GM23248 (cell line): ENCODE results near the gene EFCAB3.
"Not testable (repeated sequence)": the region's sequence is repeated elsewhere in the genome, so short reads cannot be mapped to it uniquely, and the experiment has no call there.

ENCODE experiments used
- EZH2 ChIP-seq: fragments of 200-600 bp; sonication (generic); IDR thresholded peaks from 2 replicates; pipeline ENCODE4 v1.6.1; 2018; ENCODE audit warnings: antibody characterized with exemption, mild to moderate bottlenecking; ENCODE audit not compliant: insufficient read depth, poor library complexity, severe bottlenecking
- EZH2phosphoT487 ChIP-seq: fragments of 200-600 bp; sonication (generic); IDR thresholded peaks from 2 replicates; pipeline ENCODE4 v1.6.1; 2018; ENCODE audit warnings: antibody characterized with exemption, moderate library complexity, mild to moderate bottlenecking, low read depth; ENCODE audit not compliant: insufficient read depth

DNA sequence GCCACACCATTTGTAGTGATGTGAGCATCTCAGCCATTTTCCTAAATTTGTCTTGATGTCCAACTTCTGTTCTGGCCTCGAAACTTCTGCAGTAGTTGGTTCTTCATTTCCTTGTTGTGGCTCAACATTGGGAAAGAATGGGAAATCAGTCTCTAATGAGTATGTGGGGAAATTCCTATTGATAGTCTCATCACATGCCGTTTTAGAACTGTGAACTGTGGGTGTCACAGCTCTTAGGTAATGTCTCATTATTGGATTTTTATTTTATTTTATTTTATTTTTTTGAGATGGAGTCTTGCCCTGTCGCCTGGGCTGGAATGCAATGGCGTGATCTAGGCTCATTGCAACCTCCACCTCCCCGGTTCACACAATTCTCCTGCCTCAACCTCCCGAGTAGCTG, 60.8 kb downstream of the EFCAB3 start:
- not testable (repeated sequence) for TF ChIP-seq EZH2, EZH2phosphoT487
